B cell (primary cell): Measurements from ENCODE around the gene HSPA12B. TPM values are rescaled to one million over a fixed set of nuclear protein-coding genes. Genes with fewer than 3 reads are reported as not detected.

Experiments
- ATAC-seq: fragments of 200-7000 bp; cut with Tn5 transposase; one replicate; pipeline ENCODE4 v1.10.0; 2021; ENCODE audit warnings: low read depth, mild to moderate bottlenecking, moderate number of reproducible peaks, moderate library complexity
- CTCF ChIA-PET: fragments of 350-600 bp; sonication (Branson Sonifier 250); formaldehyde crosslinking; loops from one replicate; lab custom pipeline; 2021; ENCODE audit warnings: antibody characterized with exemption, inconsistent platforms; lab: Charles Lee
- POLR2A ChIA-PET: fragments of 350-600 bp; sonication (Branson Sonifier 250); formaldehyde crosslinking; loops from one replicate; lab custom pipeline; 2021; ENCODE audit warnings: antibody characterized with exemption; lab: Charles Lee
- DNase-seq: peaks from one replicate; pipeline ENCODE4 v3.0.0; 2013
- H2AFZ ChIP-seq: 2 replicates; pipeline ENCODE4 v1.6.1; 2012; ENCODE audit warnings: mild to moderate bottlenecking, low read depth, low read length; ENCODE audit not compliant: insufficient read depth, poor library complexity, severe bottlenecking
- H3K27ac ChIP-seq, 2 donors: 1 replicate in 1 of 2; 2 replicates in 1 of 2; pipeline ENCODE4 v1.5.1; 2012 to 2013; ENCODE audit warnings: low read length in 2 of 2, mild to moderate bottlenecking in 2 of 2, moderate library complexity in 1 of 2
- H3K27me3 ChIP-seq, 4 experiments: fragments of 200-600 bp in 1 of 4; sonication (generic) in 1 of 4; replicated peaks in 1 of 4; 1 replicate in 2 of 4; 2 replicates in 2 of 4; pipeline versions ENCODE4 v1.6.1 to v1.7.0; 2013 to 2016; ENCODE audit warnings: low read length in 3 of 4, mild to moderate bottlenecking in 2 of 4, mixed read lengths in 1 of 4, moderate library complexity in 1 of 4; ENCODE audit not compliant: insufficient read depth in 4 of 4, control insufficient read depth in 3 of 4; ENCODE audit errors: control extremely low read depth in 1 of 4
- H3K36me3 ChIP-seq, 2 experiments: replicated peaks in 1 of 2; 1 replicate in 1 of 2; 2 replicates in 1 of 2; pipeline versions ENCODE4 v1.6.1 to v1.7.1; 2013; ENCODE audit warnings: low read length in 1 of 2; ENCODE audit not compliant: insufficient read depth in 2 of 2, control insufficient read depth in 1 of 2; ENCODE audit errors: control extremely low read depth in 1 of 2, extremely low read depth in 1 of 2
- H3K4me1 ChIP-seq, 2 donors: fragments of 200-600 bp in 1 of 2; sonication (generic) in 1 of 2; 1 replicate in 1 of 2; 2 replicates in 1 of 2; pipeline versions ENCODE4 v1.5.1 to v1.6.1; 2013 to 2017; ENCODE audit warnings: low read length in 2 of 2; ENCODE audit not compliant: control insufficient read depth in 2 of 2, insufficient read depth in 2 of 2
- H3K4me2 ChIP-seq: replicated peaks from 2 replicates; pipeline ENCODE3; 2012; ENCODE audit warnings: mild to moderate bottlenecking, low read depth, low read length; ENCODE audit not compliant: poor library complexity, severe bottlenecking
- H3K4me3 ChIP-seq, 5 experiments: fragments of 200-600 bp in 1 of 5; sonication (generic) in 1 of 5; 1 replicate in 3 of 5; 2 replicates in 2 of 5; pipeline versions ENCODE4 v1.5.1 to v1.7.0; 2011 to 2016; ENCODE audit warnings: low read length in 4 of 5, mild to moderate bottlenecking in 4 of 5, low read depth in 2 of 5, control low read depth in 1 of 5, moderate library complexity in 1 of 5; ENCODE audit not compliant: insufficient read depth in 1 of 5; ENCODE audit errors: control extremely low read depth in 1 of 5, extremely low read depth in 1 of 5
- H3K79me2 ChIP-seq: fragments of 200-600 bp; sonication (generic); one replicate; pipeline ENCODE4 v1.6.0; 2016; ENCODE audit warnings: low read length; ENCODE audit not compliant: control insufficient read depth, insufficient read depth
- H3K9ac ChIP-seq: fragments of 200-600 bp; sonication (generic); 2 replicates; pipeline ENCODE4 v1.6.1; 2017; ENCODE audit warnings: mild to moderate bottlenecking, low read length, moderate library complexity
- H3K9me3 ChIP-seq, 3 donors: one replicate each; pipeline versions ENCODE4 v1.6.1 to v1.7.1; 2013; ENCODE audit warnings: low read length in 2 of 3; ENCODE audit not compliant: control insufficient read depth in 2 of 3, insufficient read depth in 1 of 3; ENCODE audit errors: control extremely low read depth in 1 of 3
- H4K20me1 ChIP-seq: 2 replicates; pipeline ENCODE4 v1.6.0; 2012; ENCODE audit warnings: mild to moderate bottlenecking, low read length; ENCODE audit not compliant: insufficient read depth, control insufficient read depth, poor library complexity, severe bottlenecking
- H3K27ac Mint-ChIP-seq: one replicate; pipeline ENCODE4 v1.8.0; 2021; ENCODE audit warnings: mixed read lengths
- H3K27me3 Mint-ChIP-seq: one replicate; pipeline ENCODE4 v1.8.0; 2021; ENCODE audit warnings: mixed read lengths
- H3K4me1 Mint-ChIP-seq: one replicate; pipeline ENCODE4 v1.8.0; 2021; ENCODE audit warnings: mixed read lengths
- H3K4me3 Mint-ChIP-seq: one replicate; pipeline ENCODE4 v1.8.0; 2021; ENCODE audit warnings: mixed read lengths
- H3K9me3 Mint-ChIP-seq: one replicate; pipeline ENCODE4 v1.8.0; 2022; ENCODE audit warnings: mixed read lengths; ENCODE audit not compliant: insufficient read depth
- EZH2 ChIP-seq: IDR thresholded peaks from 2 replicates; pipeline ENCODE4 v1.6.1; 2012; ENCODE audit warnings: borderline replicate concordance, low read depth, mild to moderate bottlenecking, moderate library complexity, low read length; ENCODE audit not compliant: insufficient read depth, poor library complexity, severe bottlenecking
- WGBS: methylation state at CpG from one replicate; pipeline ENCODE4 v1.1.5; 2013; ENCODE audit warnings: missing lambda C conversion rate; ENCODE audit not compliant: insufficient coverage; 5-methylcytosine and 5-hydroxymethylcytosine counted together
- intact Hi-C: fragments of 100-400 bp; cut with micrococcal nuclease; formaldehyde crosslinking; loops from one replicate; pipeline ENCODE4 v1.10.0; 2022
- polyA plus RNA-seq: library from polyadenylated mRNA; depleted of rRNA; stranded (reverse); fragments of >200 nt; gene quantifications from 2 replicates; pipeline ENCODE4 v1.2.3, GENCODE V29; 2012
- total RNA-seq, 2 donors: library from RNA; stranded (reverse); fragments of 120-200 nt in 1 of 2; gene quantifications; 1 replicate in 1 of 2; 2 replicates in 1 of 2; pipeline versions ENCODE4 v1.2.3 to v1.2.4, GENCODE V29; 2013 to 2022
- TF ChIP-seq, protein P1 (sequence below): fragments of 200-600 bp; IDR thresholded peaks from one replicate; pipeline ENCODE4 v1.8.0; 2022; ENCODE audit warnings: antibody characterized with exemption, mild to moderate bottlenecking

The HSPA12B gene
- total and polyA plus RNA-seq, 2 donors (not counting 1 experiment from before 2014, with no cell fraction given) = not detected

- TF ChIP-seq, protein P1, sequence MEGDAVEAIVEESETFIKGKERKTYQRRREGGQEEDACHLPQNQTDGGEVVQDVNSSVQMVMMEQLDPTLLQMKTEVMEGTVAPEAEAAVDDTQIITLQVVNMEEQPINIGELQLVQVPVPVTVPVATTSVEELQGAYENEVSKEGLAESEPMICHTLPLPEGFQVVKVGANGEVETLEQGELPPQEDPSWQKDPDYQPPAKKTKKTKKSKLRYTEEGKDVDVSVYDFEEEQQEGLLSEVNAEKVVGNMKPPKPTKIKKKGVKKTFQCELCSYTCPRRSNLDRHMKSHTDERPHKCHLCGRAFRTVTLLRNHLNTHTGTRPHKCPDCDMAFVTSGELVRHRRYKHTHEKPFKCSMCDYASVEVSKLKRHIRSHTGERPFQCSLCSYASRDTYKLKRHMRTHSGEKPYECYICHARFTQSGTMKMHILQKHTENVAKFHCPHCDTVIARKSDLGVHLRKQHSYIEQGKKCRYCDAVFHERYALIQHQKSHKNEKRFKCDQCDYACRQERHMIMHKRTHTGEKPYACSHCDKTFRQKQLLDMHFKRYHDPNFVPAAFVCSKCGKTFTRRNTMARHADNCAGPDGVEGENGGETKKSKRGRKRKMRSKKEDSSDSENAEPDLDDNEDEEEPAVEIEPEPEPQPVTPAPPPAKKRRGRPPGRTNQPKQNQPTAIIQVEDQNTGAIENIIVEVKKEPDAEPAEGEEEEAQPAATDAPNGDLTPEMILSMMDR = no peak
- TF ChIP-seq EZH2 = no peak
- no peaks in the 10 kb centered on the region for H3K27me3 Mint-ChIP-seq
- H3K9me3 ChIP-seq = peaks cover 0 to under 1% (median 0%) of the 10 kb centered on the region in 3 donors
- peaks cover 38% of the 10 kb centered on the region for H3K4me1 Mint-ChIP-seq
- intact Hi-C loops = loop anchor here (1.0 kb wide), 1 partner anchor 10 kb away; the partner anchor contains the start of gene ADISSP
- peaks cover 29 to 36% of the 10 kb centered on the region in 2 donors for H3K4me1 ChIP-seq
- peak; percentile 64 for DNase-seq
- peak overlapping the region in 1 of 2 donors; percentile 13 for H3K27ac ChIP-seq
- H3K27ac Mint-ChIP-seq = peak overlapping the region; percentile 82
- H3K9ac ChIP-seq = peak overlapping the region; percentile 75
- peak overlapping the region; percentile 90 for H3K4me3 Mint-ChIP-seq
- ChIA-PET POLR2A (interaction anchor here (1.3 to 2.0 kb wide), 2 partner anchors 9 to 43 kb away, joined by 3 to 18 read pairs; partner anchors contain the start of genes ADISSP and AP5S1), CTCF (interaction anchor here (1.7 to 5.1 kb wide), 3 partner anchors 9 to 78 kb away, joined by 5 to 38 read pairs (median 9); partner anchors contain the start of genes ADISSP and CENPB)
- no peaks in the 10 kb centered on the region for H3K36me3 ChIP-seq
- peak; percentile 53 for ATAC-seq
- no peaks in the 10 kb centered on the region for H3K79me2 ChIP-seq
- peak overlapping the region; percentile 98 for H2AFZ ChIP-seq
- H3K4me2 ChIP-seq = peak overlapping the region; percentile 99
- H3K27me3 ChIP-seq = peaks cover 0 to 15% (median 4%) of the 10 kb centered on the region in 4 experiments
- H3K4me3 ChIP-seq = peak overlapping the region in 4 of 5 experiments; percentile 66 to 75 (median 66)
- H3K9me3 Mint-ChIP-seq = no peaks in the 10 kb centered on the region
- 6% methylated on average over 16 of the region's 16 CpGs for WGBS
- H4K20me1 ChIP-seq = no peaks in the 10 kb centered on the region
Measured at GRCh38 chr20:3777381-3777715, 44.9 kb downstream of the HSPA12B start.
